Activated T-helper 1 cell treated with Interleukin-2 at 50 U/mL for 16 hours (primary cell): ENCODE data around the gene ZNF605.
"Not testable (repeated sequence)": the region's sequence is repeated elsewhere in the genome, so short reads cannot be mapped to it uniquely, and the experiment has no call there.

ENCODE experiments used
- DNase-seq: peaks from one replicate; pipeline ENCODE4 v3.0.0-alpha.2; 2020; ENCODE audit warnings: low read depth

Gene ZNF605

DNA sequence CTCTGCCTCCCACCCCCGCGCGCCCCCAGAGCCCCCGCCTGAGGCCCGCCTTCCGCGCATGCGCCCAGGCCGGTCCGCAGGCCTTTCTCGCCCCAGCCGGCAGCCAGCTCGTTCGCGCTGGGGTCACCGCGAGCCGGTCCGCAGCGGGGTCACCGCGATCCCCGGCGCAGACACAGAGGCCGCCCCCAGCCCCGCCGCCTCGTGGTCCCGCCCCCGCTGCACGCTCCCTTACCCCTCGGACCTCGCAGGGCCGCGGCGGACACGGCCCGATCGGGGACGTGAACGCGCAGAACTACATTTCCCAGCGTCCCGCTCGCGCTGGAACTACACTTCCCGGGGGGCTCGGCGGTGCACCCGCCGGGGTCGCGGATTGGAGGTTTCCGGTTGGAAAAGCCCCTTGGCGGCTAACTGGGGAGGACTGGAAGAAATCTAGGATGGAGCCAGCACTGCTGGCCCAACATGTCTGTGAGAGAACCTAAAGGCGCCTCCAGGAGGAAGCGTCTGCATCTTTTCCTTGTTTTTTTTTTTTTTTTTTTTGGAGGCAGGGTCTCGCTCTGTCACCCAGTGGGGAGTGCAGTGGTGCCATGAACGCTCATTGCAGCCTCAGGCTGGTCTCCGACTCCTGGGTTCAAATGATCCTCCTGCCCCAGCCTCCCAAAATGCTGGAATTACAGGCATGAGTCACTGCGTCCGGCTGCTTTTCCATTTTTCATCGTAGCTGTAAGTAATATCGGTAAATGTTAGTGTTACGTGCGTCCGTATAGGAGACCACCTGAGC, at the start of gene ZNF605:
TSS of gene ZNF605 (minus strand) at position 296 of the 778 bp plus-strand sequence. CDS start 10,671 bp downstream, outside the sequence.
- peak; percentile 71 for DNase-seq

DNA sequence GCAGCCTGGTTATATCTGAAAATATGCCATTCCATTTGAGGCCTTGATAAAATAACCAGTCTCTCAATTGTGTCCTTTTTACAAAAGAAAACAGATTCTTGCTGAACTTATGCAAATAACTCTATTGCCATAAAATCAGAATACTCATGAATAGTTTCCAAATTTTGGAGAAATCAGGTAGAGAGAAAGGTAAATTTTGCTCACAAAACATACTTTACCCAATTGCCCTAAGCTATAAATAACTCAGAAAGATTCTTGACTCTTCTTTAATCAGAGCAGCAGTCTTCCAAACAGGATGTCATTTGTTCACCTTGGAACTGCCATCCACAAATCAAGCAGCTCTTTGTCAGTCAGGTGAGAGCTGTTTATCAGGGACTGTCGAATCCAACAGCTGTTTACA, 42.6 kb upstream of the ZNF605 start:
- no peak for DNase-seq

DNA sequence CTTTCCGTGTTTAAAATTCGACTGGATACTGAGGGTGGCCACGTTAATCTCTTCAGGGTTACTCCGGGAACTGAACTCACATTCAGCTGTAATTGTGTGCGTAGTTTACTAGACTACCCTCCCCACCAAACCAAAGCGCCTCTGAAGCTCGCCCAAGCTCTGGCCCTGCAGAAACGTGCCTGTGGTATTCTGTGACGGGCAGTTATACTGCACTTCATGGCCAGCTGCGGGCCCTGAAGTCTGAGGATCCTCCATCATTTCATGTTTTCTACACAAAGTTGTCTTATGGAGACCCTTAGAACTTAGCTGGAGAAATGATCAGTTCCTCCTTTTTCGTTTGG, 30.7 kb upstream of the ZNF605 start:
- no peak for DNase-seq

DNA sequence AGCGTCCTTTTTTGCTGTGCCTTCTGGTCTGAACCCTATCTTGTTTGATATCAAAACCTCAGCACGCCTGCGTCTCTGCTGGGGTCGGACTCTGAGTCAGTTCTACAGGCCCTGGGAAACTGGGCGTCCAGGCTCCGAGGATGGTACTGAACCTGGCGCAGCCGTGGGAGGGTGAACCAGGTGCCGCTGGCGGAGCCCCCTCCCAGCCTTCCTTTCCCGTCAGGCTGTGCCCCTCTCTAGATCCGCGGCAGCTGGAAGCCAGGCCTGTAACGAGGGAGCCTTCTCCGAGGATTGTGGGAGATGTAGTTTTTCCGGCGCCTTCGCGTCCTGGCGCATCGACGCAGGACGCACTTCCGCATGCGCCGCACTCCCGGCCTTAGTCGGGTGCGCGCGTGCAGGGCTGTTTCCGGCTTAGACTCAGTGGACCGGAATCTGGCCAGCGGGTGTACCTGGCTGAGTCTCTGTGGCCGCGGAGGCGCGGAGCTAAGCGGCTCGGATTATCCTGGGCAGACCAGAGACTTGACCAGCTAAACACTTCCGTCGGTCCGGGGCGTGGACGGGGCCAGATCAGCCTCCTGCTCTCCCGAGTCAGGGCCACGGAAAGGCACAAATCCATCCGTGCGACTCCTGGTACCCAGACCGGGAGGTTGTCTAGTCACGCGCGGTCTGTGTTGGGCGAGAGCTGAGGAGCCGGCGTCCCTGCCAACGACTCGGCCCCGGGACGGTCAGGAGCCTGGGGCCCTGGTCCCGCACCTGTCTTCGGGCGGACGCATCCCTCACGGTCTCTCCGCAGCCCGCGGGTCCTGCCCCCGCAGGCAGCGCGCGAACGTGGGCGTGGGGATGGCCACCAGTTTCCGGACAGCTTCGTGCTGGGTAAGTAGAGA, 30.1 kb upstream of the ZNF605 start, which contains the start of gene ZNF26:
TSS of gene ZNF26 (plus strand) at position 367 of the 884 bp plus-strand sequence. CDS start at position 841, 474 bp downstream.
- DNase-seq: peak; percentile 76

DNA sequence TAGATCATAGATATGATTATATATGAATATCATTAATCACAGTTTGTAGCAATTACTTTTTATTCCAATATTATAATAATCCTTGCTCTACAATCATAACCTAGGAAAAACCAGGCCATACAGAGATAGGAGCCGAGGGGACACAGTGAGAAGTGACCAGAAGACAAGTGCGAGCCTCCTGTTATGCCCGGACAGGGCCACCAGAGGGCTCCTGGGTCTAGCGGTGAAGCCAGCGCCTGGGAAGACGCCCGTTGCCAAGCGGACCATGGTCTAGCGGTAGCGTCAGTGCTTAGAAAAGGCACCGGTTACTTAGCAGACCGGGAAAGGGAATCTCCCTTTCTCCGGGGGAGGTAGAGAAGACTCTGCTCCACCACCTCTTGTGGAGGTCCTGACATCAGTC, 20.8 kb upstream of the ZNF605 start:
- not testable (repeated sequence) for DNase-seq

DNA sequence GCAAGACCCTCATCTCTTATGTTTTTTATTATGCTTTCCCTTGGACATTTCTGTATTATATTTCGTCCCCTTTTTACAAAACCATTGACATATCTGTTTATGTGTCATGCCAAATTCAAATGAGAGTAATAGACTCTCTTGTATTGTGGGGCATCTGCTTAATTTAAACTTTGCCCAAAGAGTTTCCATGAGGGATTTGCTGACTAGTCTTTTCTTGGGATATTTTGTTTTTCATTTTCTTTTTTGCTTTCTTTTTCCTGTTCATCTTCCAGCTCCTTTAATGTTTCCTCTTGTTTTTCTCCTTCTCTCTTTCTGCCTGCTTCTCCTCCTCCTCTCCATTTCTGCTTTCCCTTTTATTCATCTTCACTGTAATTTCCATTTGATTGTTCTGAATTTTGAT, 16.3 kb upstream of the ZNF605 start:
- no peak for DNase-seq

DNA sequence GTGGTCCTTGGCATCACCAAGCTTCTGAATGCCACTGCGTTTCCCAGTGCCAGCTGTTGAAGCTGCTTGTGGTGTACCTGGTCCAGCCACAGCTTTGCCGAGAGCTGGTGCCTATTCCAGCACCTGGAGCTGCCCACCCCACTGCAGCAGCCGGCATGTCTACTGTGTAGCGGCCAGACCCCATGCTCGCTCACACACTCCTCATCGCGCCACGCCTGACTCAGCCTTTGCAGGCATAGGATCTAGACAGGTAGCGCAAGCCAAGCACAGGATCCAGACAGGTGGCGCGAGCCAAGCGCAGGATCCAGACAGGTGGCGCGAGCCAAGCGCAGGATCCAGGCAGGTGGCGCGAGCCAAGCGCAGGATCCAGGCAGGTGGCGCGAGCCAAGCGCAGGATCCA, 11.6 kb upstream of the ZNF605 start:
- no peak for DNase-seq

DNA sequence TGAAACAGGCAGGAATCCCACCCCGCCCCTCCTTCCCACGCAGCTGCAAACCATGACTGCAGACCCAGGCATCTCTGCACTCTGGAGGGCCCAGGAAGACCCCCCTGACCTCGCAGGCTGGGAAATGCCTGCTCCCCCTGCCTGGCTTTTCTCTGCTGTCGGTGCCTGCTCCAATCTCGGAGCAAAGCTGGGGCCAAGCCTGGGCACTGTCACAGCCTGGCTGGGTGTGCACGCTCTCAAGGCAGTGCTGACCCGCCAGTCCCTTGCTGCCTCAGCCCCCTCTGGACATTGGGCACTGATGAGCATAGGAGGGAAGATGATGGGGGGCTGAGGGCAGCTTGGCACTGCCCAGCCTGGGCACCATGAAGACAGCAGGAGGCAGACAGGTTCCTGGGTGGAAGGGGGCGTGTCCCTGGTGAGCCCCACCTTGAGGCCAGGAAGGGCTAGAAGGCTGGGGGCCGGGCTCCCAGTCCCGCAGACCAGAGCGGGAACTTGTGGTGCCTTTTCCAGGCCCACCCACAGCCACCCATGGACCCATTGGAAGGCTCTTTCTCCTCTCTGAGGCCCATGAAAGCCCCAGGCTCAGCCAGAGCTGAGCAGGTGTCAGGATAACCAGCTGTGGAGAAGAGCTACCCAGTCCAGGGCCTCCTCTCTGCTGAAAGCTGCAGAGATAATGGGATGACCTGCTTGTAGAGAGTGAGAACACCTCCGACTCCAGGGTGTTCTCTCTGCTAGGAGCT, 10.7 kb upstream of the ZNF605 start:
- DNase-seq: no peak

DNA sequence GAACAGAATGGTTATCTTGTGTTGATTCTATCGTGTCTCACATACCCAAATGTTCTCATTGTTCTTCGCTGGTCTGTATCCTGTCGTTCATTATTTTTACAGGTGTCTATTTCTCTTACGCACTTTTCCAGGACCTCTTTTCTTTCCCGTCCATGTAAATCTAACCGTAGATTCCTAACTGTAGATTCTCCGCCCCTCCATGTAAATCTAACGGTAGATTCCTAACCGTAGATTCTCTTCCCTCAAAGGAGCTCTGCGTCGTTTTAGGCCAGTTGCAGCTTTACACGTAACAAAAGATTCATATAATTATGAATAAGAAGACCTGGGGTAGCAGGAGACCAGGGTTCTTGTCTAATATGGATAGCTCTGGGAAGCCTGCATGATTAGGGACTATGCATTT, 9.7 kb upstream of the ZNF605 start:
- no peak for DNase-seq

DNA sequence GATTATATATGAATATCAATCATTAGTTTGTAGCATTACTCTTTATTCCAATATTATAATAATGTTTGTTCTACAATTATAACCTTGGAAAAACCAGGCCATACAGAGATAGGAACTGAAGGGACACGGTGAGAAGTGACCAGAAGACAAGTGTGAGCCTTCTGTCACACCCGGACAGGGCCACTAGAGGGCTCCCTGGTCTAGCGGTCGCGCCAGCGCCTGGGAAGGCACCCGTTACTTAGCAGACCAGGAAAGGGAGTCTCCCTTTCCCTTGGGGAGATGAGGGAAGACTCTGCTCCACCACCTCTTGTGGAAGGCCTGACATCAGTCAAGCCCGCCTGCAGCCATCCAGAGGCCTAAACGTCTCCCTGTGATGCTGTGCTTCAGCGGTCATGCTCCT, 7.8 kb upstream of the ZNF605 start:
- DNase-seq: not testable (repeated sequence)

DNA sequence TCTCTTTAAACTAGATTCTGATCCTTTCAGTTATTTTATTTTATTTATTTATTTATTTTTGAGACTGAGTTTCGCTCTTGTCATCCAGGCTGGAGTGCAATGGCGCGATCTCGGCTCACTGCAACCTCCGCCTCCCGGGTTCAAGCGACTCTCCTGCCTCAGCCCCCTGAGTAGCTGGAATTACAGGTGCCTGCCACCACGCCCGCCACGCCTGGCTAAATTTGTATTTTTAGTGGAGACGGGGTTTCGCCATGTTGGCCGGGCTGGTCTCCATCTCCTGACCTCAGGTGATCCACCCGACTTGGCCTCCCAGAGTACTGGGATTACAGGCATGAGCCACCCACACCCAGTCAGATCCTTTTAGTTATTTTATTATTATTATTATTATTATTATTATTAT, 5.7 kb upstream of the ZNF605 start:
- DNase-seq: not testable (repeated sequence)

DNA sequence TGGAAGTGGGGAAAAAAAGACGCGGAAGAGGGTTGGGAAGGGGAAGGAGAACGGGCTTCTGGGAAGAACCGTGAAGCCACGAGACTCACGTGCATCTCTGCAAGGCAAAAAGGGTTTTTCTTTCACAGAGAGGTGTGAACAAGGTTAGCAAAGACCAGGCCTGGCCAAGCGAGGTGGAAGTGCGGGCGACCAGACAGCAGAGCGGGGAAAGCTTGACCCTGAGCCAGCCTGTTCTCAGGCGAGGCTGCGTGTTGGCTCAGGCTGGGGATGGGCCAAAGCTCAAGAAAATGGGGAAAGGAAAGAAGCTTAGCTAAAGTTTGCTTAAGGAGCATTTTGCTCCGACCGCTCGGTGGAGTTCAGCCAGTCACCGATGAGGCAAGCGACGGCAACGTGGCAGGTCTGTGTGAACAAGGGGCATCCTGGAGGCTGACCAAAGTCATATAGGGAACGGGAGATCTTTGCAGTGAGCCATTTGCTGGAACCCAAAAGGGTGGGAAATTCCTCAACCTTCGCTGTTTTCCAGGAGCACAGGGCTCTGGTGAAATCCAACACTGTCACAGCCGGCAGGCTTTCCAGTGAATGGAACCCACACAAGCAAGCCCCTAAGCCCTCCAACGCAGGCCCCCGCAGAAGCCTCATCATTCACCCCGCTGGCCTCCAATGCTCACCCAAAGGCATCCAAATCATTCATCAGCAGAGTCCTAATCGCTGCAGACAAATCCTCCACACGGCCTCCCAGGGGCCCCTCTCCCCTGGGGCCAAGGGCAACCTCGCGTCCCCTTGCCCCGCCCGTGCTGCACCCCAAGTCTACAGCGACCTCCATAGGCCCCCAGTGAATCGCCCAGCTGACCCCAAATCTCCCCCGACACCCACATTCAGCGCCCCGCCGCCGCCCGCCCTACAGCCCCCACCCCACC, 754 bp downstream of the ZNF605 start:
- DNase-seq: no peak

DNA sequence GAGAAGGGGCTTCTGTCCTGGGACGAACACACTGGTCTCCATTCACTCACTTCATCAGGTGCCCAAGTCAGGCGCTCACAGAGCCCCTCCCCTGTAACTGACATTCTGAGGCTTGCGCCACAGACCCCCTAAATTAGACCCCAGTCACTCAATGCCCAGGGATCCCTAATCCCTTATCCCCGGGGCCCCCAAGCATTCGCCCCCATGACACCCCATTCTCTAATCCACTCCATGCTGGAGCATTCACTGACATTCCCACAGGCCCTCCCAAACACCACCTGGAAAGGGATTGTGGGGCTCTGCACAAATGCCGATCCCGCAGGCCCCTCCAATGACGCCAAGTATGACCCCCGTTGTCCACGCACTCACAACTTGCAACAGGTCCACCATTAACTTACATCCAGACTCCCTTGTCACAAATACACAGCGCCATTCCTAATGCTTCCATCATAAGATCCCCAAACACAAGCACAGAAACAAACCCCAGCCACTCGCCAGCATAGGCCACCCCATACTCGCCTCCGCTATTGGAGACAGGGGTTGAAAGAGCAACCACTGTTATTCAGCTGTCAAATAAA, 1.5 kb downstream of the ZNF605 start:
- no peak for DNase-seq

DNA sequence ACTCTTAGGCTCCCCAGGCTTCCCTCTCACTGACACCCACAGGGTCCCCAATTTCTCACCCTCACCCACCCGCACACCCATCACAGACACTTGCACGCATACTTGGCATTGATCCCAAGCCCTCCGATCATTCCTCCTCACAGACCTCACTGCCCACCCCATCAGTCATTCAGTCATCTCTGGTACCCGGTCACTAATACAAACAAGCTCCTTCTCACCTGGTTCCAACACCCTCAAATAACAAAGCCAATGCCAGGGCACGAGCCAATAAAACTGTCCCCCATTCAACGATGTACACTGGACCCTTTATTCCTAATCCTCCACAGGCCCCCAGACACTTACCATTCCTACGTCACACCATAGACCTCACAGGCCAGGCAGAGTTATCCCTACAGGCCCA, 2.3 kb downstream of the ZNF605 start:
- no peak for DNase-seq

DNA sequence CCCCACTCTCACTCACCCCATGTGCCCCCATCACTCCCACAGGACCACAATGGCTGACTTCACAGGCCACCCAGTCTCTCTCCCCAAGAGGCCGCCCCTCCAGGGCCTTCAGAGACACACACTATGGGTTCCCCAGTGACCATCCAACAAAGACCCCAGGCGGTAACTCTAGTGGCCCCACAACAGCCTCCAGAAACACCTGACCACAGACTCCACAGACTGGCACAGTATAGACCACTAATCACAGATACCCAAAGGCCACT, 3.0 kb downstream of the ZNF605 start:
- no peak for DNase-seq

DNA sequence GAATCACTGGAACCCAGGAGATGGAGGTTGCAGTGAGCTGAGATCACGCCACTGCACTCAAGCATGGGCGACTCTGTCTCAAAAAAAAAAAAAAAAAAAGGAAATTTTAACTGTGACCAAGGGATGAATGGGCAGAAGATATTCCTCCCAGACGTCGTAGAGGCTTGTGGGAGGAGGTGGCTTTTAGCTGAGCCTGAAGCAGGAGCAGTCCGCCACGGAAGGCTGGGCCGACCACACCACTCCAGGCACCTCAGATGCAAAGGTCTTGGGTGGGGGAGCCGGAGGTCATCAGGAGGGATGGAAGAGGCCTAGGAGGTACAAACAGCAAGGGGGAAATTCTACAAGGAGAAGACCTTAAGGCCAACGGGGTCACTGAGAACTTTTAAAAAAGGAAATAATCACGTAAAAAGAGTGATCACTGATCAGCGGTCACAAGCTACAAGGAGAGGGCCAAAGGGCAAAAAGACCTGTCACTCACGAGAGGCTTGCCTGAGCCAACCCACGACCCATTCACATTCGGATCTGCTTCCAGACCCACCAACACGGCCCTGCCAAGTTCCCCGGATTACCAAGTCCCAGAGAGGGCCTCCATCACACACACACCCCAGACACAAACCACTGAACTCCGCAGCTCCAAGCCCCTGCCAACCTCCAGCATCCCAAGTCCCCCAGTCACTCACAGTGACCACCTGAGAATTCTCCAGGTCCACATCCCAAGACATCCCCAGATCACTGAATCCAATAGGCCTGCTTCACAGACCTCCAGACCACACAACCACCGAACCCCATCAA, 3.5 kb downstream of the ZNF605 start:
- no peak for DNase-seq

DNA sequence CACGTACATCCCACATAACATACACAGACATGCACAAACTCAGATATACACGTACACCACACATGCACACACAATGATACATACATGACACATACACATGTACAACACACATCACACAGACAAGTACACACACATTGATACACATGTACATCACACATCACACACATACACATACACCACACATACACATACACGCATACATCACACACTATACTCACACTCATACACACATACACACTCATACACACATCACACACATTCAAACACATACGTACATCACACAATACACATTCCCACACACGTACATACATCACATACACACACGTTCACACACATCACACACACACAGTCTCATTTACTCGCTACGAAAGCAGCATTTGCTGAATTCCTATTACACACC, 4.5 kb downstream of the ZNF605 start:
- DNase-seq: no peak

DNA sequence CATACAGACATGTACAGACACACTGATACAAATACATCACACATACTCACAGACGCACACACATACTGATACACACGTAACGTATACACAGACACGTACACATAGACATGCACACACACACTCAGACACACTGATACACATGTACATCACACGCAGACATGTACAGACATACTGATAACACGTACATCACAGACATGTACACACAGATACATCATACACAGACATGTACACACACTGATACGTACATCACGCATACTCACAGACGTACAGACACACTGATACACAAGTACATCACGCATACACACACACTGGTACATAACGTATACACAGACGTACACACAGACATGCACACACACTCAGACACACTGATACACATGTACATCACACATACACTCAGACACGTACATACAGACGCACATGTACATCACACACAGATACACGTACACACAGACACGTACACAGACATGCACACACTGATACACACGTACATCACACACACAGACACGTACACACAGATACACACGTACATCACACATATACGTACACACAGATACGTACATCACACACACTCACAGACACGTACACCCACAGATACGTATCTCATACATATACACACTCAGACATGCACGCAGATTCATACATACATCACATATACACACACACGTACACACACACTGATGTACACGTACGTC, 5.1 kb downstream of the ZNF605 start:
- no peak for DNase-seq

DNA sequence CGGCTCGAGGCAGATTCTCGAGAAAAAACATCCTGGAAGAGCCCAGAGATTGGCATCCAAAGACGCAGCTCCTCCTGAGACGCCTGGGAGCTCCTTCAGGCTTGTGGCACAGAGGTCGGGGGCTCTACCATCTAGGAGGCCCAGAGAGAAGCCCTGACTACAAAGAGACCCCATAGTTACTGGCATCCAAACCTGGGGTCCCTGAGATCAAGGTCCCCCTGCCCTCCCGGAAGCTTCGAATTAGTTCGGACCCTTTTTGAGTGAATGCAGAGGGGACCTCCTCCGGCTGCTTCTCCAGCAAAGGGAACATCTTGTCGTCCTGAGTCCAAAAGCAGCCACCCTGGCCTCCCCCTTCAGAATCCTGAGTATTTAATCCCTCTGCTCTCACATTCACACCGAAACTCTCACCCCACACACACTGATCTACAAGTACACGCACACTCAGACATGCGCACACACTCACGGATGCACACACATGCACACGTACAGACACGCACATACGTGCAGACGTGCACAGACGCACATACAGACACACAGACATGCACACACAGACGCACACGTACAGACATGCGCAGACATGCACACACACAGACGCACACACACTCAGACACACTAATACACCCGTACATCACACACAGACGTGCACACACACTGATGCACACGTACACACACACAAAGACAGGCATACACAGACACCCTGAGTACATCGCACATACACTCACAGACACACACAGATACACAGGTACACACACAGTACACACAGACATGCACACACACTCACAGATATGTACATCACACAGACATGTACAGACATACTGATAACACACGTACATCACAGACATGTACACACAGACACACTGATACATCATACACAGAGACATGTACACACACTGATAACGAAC, 5.9 kb downstream of the ZNF605 start:
- DNase-seq: no peak
